ENCODE data around the gene DARS1. TPM values are rescaled to one million over a fixed set of nuclear protein-coding genes. Genes with fewer than 3 reads are reported as not detected.

The DARS1 gene
- total RNA-seq, 2 donors from 2014 or later = 53.8 to 72.1 TPM

DNA sequence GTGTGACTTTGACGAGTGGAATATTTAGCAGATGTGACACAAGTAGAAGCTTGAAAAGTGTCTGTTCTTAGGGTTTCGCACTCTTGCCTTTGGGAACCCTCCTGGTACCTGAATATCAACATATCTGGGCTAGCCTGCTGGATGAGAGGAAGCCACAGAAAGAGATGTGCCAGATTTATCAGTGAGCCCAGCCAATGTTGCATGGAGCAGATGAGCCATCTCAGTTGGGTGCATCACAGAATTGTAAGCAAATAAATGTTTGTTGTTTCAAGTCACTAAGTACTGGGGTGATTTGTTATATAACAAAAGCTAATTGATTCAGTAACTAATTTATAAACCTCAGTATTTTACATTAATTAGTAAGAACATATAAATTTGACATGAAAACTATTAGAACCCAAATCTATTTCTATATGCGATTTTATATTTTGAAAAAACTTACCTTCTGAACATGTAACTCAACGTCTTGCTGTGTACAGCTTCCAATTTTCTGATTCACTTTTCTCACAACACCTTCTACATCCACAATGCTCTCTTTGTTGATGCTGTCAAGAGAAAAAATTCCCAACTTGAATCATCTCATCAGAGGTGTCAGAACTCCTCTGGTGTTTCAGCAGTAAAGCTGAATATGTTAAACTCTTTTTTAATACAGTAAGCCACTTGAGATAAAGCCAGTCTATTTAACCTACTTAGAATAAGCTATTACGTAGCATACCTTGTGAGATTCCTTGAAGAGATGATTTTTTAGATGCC is 42.3 kb downstream of the DARS1 start:
- no peaks in the 10 kb centered on the region for H3K9me3 ChIP-seq (ENCODE audit: control insufficient read depth, low read length, poor library complexity, severe bottlenecking)
- no peak for ATAC-seq
- Mint-ChIP-seq H3K27ac (no peak overlapping the region), H3K27me3 (no peaks in the 10 kb centered on the region), H3K36me3 (ENCODE audit: low read depth) (peaks cover 10% of the 10 kb centered on the region), H3K4me1 (peaks cover 35% of the 10 kb centered on the region), H3K4me3 (no peak overlapping the region)
- DNase-seq = no peak

DNA sequence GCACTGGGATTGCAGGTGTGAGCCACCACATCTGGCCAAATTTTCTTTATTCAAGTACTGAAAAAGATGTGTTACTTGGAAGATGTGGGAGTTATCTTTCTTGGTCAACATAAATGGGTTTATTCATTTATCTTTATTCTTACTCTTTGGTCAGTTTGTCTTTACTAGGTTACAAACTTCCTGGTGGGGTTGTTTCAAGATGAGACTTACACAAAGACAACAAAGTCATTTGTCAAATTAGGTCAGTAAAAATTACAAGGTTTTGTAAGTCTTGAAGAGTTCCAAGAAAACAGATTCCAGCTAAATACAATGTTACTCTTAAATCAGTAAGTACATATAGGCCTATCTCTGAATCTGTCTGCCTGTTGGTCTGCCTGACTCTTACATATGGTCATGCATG is 48.9 kb downstream of the DARS1 start:
- Mint-ChIP-seq H3K4me1 (peaks cover 32% of the 10 kb centered on the region), H3K4me3 (no peak overlapping the region), H3K27ac (no peak overlapping the region), H3K36me3 (ENCODE audit: low read depth) (peaks cover 12% of the 10 kb centered on the region), H3K27me3 (no peaks in the 10 kb centered on the region)
- H3K9me3 ChIP-seq (ENCODE audit: control insufficient read depth, low read length, poor library complexity, severe bottlenecking) = no peaks in the 10 kb centered on the region
- DNase-seq = no peak
- ATAC-seq = no peak

DNA sequence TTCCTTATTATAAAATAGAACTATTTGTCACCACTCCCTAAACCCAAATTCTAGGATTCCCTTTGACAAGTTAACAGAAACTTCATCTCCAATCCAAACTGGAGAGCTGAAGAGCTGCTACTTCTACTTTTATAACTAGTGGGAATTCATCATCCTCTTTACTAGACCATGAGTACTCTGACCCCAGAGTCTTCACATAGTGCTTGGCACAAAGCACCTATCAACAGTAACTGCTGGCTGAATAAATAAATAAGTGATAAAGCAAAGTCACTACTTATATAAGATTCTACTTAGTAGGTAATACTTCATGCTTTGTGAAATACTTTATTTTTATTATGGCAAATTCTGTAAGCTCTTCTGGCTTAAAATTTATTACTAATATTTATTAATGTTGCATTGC is 49.5 kb downstream of the DARS1 start:
- Mint-ChIP-seq H3K4me1 (peaks cover 33% of the 10 kb centered on the region), H3K36me3 (ENCODE audit: low read depth) (peaks cover 12% of the 10 kb centered on the region), H3K4me3 (no peak overlapping the region), H3K27me3 (no peaks in the 10 kb centered on the region), H3K27ac (no peak overlapping the region)
- ATAC-seq (no peak), DNase-seq (no peak)
- no peaks in the 10 kb centered on the region for H3K9me3 ChIP-seq (ENCODE audit: control insufficient read depth, low read length, poor library complexity, severe bottlenecking)

DNA sequence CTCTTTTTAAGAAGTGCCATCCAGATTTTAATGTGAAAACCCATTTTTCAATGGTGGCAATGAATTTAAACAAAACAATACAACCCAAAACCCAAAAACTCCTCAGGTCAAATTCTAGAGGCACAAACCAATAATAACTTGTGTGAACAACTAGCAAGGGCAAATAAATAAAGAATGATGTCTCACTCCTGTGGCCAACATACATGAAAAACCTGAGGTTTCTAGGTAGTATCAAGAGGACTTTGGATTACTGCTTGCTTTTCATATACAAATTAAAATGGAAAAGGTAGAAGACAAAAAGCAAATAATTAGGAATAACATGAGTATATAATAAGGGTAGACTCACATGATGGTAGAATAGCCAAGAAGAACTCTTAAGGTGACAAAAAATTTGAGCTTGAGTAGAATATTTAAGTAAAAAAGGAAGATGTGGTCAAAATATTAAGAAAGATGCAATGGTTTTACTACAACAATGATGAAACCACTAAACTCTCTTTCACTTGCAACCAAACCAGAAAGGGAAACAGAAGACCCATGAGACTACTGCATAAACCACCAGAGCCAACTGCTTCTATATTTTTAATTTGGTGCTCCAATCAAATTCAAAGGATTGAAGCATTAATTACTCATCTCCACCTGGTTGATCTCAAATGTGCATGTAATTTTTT is 53.5 kb downstream of the DARS1 start:
- no peaks in the 10 kb centered on the region for H3K27me3 Mint-ChIP-seq
- H3K4me3 Mint-ChIP-seq = no peak overlapping the region
- no peaks in the 10 kb centered on the region for H3K9me3 ChIP-seq (ENCODE audit: control insufficient read depth, low read length, poor library complexity, severe bottlenecking)
- DNase-seq = no peak
- peaks cover 2% of the 10 kb centered on the region for H3K36me3 Mint-ChIP-seq (ENCODE audit: low read depth)
- no peak for ATAC-seq
- peak overlapping the region; percentile 21 for H3K27ac Mint-ChIP-seq
- peaks cover 9% of the 10 kb centered on the region for H3K4me1 Mint-ChIP-seq

DNA sequence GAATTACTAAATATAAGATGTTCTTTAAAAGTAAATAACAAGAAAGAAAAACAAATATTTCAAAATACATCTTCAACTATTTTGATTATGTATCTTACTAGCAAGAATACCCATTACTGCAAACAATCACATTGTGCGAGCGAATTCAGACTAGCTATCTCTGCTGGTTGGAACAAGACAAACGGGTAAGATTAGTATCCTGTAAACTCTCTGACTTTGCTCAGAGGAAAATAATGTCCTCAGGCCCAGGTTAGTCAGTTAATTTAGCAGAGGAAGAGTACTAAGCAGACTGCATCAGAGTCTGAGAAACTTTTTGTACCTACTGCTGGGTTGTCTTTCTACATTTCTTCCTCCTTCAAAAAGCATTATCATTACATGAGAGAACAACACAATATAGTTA is 58.8 kb downstream of the DARS1 start:
- H3K27ac Mint-ChIP-seq = peak overlapping the region; percentile 82
- H3K4me3 Mint-ChIP-seq = no peak overlapping the region
- no peaks in the 10 kb centered on the region for H3K36me3 Mint-ChIP-seq (ENCODE audit: low read depth)
- DNase-seq = no peak
- no peak for ATAC-seq
- no peaks in the 10 kb centered on the region for H3K9me3 ChIP-seq (ENCODE audit: control insufficient read depth, low read length, poor library complexity, severe bottlenecking)
- peaks cover 4% of the 10 kb centered on the region for H3K4me1 Mint-ChIP-seq
- H3K27me3 Mint-ChIP-seq = no peaks in the 10 kb centered on the region

DNA sequence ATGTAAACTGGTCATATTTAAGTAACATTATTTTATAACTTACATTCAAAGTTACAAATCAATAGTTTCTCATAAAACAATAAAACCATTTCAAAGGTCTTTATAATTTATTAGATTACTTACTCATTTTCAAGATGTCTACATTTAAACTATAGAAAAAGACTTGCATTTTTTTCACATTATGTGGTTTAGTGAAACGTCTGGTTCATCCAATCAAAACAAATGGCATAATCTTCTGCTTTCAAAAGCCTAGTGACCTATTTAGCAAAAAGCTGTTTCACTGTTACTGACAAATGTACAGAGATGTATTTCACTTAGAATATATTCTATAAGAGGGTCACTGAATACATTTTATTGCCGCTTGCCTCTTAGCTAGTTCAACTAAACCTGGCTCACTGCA is 59.9 kb downstream of the DARS1 start:
- H3K9me3 ChIP-seq (ENCODE audit: control insufficient read depth, low read length, poor library complexity, severe bottlenecking) = no peaks in the 10 kb centered on the region
- DNase-seq = no peak
- H3K4me3 Mint-ChIP-seq = no peak overlapping the region
- peak overlapping the region; percentile 82 for H3K27ac Mint-ChIP-seq
- no peak for ATAC-seq
- no peaks in the 10 kb centered on the region for H3K36me3 Mint-ChIP-seq (ENCODE audit: low read depth)
- H3K4me1 Mint-ChIP-seq = peaks cover 7% of the 10 kb centered on the region
- H3K27me3 Mint-ChIP-seq = no peaks in the 10 kb centered on the region

DNA sequence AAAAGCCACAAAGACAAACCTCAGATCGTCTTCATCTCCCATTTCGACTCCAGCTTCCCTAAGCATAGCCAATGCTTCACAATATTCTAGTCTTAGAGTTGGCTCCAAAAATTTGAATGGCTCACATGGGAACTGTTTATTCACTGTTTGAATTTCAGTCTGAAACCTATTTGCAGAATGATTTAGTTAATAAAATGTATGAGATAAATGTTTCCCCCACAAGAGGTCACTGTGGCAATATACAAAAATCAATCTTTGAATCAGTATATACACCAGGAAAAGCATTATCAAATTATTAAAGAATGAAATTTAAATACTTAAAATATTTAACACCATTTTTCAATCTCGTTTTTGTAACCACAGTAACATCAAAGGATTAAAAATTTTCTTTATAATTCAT is 69.2 kb downstream of the DARS1 start:
- Mint-ChIP-seq H3K36me3 (ENCODE audit: low read depth) (no peaks in the 10 kb centered on the region), H3K4me3 (no peak overlapping the region), H3K4me1 (peaks cover 6% of the 10 kb centered on the region), H3K27ac (peak overlapping the region; percentile 82), H3K27me3 (no peaks in the 10 kb centered on the region)
- DNase-seq = no peak
- no peaks in the 10 kb centered on the region for H3K9me3 ChIP-seq (ENCODE audit: control insufficient read depth, low read length, poor library complexity, severe bottlenecking)
- peak; percentile 62 for ATAC-seq

DNA sequence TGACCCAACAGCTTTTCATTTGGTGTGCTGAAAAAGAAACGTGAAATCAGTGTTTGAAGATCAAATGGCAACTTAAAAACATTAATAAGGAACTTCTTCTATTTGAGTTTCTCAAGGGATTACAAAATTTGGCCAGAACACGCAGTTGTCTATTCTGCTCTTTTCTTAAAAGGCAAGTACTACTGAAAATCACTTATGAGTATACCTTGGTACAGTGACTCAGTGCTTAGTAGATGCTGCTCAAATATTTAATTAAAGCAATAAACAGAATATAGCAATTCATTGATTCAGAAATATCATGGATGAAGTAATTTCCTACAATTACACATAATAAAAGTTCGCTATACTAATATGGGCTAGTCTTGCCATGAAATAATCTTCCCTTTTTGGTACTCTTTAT is 70.9 kb downstream of the DARS1 start:
- peaks cover 5% of the 10 kb centered on the region for H3K4me1 Mint-ChIP-seq
- H3K4me3 Mint-ChIP-seq = no peak overlapping the region
- no peak for ATAC-seq
- H3K9me3 ChIP-seq (ENCODE audit: control insufficient read depth, low read length, poor library complexity, severe bottlenecking) = no peaks in the 10 kb centered on the region
- H3K27me3 Mint-ChIP-seq = no peaks in the 10 kb centered on the region
- no peaks in the 10 kb centered on the region for H3K36me3 Mint-ChIP-seq (ENCODE audit: low read depth)
- no peak for DNase-seq
- H3K27ac Mint-ChIP-seq = no peak overlapping the region

DNA sequence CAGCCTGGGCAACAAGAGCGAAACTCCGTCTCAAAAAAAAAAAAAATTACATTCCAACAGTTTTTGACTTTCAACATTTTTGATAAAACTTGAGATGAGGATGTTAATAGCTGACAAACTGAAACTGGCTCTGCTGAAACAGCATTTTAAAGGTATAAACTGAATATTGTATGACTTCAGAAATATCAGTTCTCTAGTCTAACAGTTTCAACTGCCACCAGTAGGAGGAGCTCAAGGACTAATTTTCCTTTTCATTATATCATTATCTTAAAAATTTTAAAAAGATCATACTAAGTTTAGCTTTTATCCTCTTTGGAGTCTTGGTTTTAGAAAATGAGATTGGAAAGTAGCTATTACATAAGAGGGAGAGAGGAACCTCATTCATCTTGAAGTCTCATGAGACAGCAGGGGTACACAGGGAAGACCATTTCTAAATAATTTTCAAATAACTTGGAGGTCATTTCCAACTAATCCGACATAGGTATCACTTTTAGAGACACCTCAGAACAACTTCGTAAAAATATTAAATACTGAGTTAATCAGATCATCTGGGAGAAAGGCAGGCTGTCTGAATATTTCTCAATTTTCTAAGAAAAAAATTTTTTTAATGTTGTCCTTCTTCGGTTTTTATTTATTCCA is 71.6 kb downstream of the DARS1 start:
- H3K36me3 Mint-ChIP-seq (ENCODE audit: low read depth) = no peaks in the 10 kb centered on the region
- H3K27ac Mint-ChIP-seq = peak overlapping the region; percentile 85
- DNase-seq = peak in 1 of 3 donors; percentile 34
- H3K4me1 Mint-ChIP-seq = peaks cover 5% of the 10 kb centered on the region
- no peaks in the 10 kb centered on the region for H3K9me3 ChIP-seq (ENCODE audit: control insufficient read depth, low read length, poor library complexity, severe bottlenecking)
- no peaks in the 10 kb centered on the region for H3K27me3 Mint-ChIP-seq
- H3K4me3 Mint-ChIP-seq = no peak overlapping the region
- peak; percentile 55 for ATAC-seq

DNA sequence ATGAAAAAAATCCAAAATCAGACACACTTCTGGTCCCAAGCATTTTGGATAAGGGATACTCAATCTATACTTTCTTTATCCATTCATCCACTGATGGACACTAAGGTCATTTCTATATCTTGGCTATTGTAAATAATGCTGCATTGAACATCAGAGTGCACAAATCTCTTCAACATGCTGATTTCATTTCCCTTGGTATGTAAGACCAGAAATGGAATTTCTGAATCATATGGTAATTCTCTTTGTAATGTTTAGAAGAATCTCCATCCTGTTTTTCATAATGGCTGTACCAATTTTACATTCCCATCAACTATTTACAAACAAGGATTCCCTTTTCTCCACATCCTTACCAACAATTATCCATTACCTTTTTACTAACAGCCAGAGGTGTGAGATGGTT is 75.5 kb downstream of the DARS1 start:
- DNase-seq (no peak), ATAC-seq (no peak)
- no peaks in the 10 kb centered on the region for H3K9me3 ChIP-seq (ENCODE audit: control insufficient read depth, low read length, poor library complexity, severe bottlenecking)
- H3K4me1 Mint-ChIP-seq = no peaks in the 10 kb centered on the region
- H3K36me3 Mint-ChIP-seq (ENCODE audit: low read depth) = no peaks in the 10 kb centered on the region
- no peak overlapping the region for H3K4me3 Mint-ChIP-seq
- H3K27me3 Mint-ChIP-seq = no peaks in the 10 kb centered on the region
- H3K27ac Mint-ChIP-seq = no peak overlapping the region

DNA sequence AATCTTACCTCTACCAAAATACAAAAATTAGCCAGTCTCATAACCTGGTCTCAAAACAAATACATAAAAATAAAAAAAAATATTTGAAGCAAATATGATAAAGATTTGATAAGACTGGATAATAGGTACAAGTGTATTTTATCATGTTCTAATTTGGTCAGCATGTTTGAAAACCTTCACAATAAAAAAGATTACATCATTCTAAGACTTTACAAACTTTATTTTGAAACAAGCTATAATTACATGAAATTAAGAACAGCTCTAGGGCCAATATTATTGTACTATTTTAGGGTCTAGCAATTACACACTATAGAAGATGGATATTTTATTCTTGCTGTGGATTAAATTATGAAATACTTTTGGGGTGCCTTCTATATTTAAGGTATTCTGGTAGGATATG is 79.7 kb downstream of the DARS1 start:
- DNase-seq (no peak), ATAC-seq (no peak)
- Mint-ChIP-seq H3K27me3 (no peaks in the 10 kb centered on the region), H3K4me3 (no peak overlapping the region), H3K27ac (peak overlapping the region; percentile 32), H3K36me3 (ENCODE audit: low read depth) (no peaks in the 10 kb centered on the region), H3K4me1 (no peaks in the 10 kb centered on the region)
- no peaks in the 10 kb centered on the region for H3K9me3 ChIP-seq (ENCODE audit: control insufficient read depth, low read length, poor library complexity, severe bottlenecking)

DNA sequence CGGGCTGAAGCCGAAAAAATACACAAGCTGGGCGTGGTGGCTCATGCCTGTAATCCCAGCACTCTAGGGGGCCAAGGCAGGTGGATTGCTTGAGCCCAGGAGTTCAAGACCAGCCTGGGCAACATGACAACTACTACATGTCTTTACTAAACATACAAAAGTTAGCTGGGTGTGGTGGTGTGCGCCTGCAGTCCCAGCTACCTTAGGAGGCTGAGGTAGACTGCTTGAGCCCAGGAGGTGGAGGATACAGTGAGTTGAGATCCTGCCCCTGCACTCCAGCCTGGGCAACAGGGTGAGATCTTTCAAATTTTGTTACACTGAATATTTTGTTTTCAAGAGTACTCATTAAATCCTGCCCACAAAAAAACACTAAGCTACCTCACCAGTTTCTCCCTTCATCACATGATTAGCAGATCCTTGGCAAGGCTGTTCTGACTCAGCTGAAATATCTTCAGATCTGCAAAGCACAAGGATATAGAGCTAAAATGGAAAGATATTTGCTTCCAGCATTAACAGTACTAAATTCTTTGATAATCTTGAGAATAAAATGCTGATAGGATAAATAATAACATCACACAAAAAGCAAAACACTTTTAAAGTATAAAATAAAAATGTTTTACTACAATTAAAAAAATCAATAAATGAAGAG is 81.0 kb downstream of the DARS1 start:
- Mint-ChIP-seq H3K36me3 (ENCODE audit: low read depth) (no peaks in the 10 kb centered on the region), H3K27me3 (no peaks in the 10 kb centered on the region), H3K4me3 (no peak overlapping the region), H3K4me1 (no peaks in the 10 kb centered on the region), H3K27ac (no peak overlapping the region)
- DNase-seq (no peak), ATAC-seq (no peak)
- no peaks in the 10 kb centered on the region for H3K9me3 ChIP-seq (ENCODE audit: control insufficient read depth, low read length, poor library complexity, severe bottlenecking)

DNA sequence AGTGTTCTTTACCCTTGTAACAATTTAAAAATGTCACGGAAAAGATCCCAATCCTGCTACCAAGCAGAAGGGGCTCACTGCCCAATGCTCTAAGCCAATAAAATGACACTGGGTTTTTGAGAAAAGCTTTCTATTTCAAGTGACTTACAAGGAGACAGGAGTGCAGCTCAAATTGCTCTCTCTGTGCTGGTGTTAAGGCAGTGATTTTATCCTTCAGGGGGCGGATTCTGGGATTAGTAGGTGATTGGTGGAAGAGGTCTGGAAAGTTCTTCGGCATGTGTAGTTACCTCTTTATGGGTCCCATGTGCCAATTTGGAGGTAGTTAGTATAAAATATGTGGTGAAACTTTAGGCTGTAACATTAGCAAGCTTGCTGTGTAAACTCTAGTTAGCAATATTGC is 81.8 kb downstream of the DARS1 start:
- no peaks in the 10 kb centered on the region for H3K36me3 Mint-ChIP-seq (ENCODE audit: low read depth)

More for the DNA sequence above, 81.8 kb downstream of the DARS1 start:
- no peak overlapping the region for H3K4me3 Mint-ChIP-seq
- no peaks in the 10 kb centered on the region for H3K27me3 Mint-ChIP-seq
- no peaks in the 10 kb centered on the region for H3K4me1 Mint-ChIP-seq
- ATAC-seq (no peak), DNase-seq (no peak)
- no peak overlapping the region for H3K27ac Mint-ChIP-seq
- H3K9me3 ChIP-seq (ENCODE audit: control insufficient read depth, low read length, poor library complexity, severe bottlenecking) = no peaks in the 10 kb centered on the region
